Measurements from ENCODE around the gene ZC3H11A.
"Not testable (repeated sequence)": the region's sequence is repeated elsewhere in the genome, so short reads cannot be mapped to it uniquely, and the experiment has no call there.

ZC3H11A gene

DNA sequence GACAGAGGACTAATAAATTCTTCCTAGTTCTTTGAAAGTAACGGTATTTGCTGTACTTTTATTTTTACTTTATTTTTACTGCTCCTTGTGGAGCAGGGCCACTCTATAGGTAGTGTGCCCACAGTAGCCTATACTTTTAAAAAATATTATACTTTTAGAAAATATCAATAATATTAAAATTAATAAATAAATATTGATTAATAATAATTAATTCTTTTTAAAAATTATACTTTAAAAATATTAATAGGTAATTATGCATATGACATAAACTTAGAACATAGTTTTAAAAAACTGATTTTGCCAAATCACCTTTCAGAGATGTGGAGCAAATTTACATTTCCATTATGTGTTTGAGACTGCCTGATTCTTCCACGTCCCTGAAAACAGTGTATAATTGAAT is 30.8 kb downstream of the ZC3H11A start:
- no peak overlapping the region for H3K4me3 ChIP-seq (ENCODE audit: low read depth, low read length)
- TF ChIP-seq, protein P1, sequence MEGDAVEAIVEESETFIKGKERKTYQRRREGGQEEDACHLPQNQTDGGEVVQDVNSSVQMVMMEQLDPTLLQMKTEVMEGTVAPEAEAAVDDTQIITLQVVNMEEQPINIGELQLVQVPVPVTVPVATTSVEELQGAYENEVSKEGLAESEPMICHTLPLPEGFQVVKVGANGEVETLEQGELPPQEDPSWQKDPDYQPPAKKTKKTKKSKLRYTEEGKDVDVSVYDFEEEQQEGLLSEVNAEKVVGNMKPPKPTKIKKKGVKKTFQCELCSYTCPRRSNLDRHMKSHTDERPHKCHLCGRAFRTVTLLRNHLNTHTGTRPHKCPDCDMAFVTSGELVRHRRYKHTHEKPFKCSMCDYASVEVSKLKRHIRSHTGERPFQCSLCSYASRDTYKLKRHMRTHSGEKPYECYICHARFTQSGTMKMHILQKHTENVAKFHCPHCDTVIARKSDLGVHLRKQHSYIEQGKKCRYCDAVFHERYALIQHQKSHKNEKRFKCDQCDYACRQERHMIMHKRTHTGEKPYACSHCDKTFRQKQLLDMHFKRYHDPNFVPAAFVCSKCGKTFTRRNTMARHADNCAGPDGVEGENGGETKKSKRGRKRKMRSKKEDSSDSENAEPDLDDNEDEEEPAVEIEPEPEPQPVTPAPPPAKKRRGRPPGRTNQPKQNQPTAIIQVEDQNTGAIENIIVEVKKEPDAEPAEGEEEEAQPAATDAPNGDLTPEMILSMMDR (IDR thresholded peaks at IDR 0.05; ENCODE audit: borderline replicate concordance, insufficient read depth, low read depth, low read length): no peak

DNA sequence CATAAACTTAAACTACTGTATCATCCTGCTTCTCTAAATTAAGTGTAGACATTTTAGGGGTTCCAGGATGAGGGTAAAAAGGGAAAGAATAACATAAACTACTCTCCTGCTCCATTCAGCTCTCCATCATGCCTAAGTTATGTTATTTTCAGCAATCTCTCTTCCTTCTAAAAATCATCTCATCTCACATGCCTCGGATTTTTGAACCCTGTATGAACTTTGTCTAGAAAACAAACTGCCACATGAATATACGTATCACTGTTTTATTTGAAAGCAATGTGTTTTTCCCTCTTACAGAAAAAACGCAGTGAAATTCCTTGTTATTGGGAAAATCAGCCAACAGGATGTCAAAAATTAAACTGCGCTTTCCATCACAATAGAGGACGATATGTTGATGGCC is 32.6 kb downstream of the ZC3H11A start:
- H3K4me3 ChIP-seq (ENCODE audit: low read depth, low read length): no peak overlapping the region

DNA sequence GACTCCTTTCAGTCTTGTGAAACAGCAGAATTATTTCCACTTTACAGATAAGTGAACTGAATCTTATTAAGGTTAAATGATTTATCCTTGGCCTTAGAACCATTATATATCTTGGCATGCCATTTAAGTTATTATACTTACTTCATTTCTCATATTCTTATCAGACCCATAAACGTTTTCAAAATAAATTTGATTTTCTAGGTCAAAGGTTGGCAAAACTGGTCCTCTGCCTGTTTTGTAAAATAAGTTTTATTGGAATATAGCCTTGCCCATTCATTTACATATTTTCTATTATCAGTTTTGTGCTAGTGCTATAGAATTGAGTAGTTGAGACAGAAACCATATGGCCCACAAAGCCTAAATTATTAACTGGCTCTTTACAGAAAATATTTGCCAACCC is 33.1 kb downstream of the ZC3H11A start:
- no peak overlapping the region for H3K4me3 ChIP-seq (ENCODE audit: low read depth, low read length)
- TF ChIP-seq, protein P1 (IDR thresholded peaks at IDR 0.05; ENCODE audit: borderline replicate concordance, insufficient read depth, low read depth, low read length): no peak

More for the DNA sequence above, 32.6 kb downstream of the ZC3H11A start:
- TF ChIP-seq, protein P1 (IDR thresholded peaks at IDR 0.05; ENCODE audit: borderline replicate concordance, insufficient read depth, low read depth, low read length): no peak

DNA sequence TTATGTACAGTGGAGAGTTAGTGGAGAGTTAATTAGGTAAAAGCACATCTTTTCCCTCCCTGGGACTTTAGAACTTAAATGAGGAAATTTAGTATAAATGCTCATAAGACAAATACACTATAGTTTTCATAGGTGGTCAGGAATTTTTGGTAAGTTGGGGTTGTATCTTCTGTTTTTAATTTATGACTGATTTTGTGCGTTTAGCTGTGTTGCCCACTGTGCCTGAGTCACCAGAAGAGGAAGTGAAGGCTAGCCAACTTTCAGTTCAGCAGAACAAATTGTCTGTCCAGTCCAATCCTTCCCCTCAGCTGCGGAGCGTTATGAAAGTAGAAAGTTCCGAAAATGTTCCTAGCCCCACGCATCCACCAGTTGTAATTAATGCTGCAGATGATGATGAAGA is 33.8 kb downstream of the ZC3H11A start:
- not testable (repeated sequence) for H3K4me3 ChIP-seq (ENCODE audit: low read depth, low read length)

DNA sequence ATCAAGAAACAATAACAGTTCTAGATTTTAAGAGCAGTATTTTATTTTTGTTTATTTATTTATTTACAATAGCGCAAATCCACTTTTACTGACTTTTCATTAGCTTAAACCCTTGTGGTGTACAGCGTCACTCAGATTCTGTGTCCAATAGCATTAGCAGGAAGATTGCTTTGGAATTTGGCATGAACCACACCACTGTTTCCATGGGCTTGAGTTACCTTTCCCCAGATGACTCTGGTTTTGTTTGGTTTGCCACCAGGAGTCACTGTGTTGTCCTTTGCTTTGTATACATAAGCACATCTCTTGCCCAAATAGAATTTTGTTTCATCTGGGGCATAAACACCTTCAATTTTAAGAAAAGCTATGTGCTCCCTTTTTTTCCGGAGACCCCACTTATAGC is 40.1 kb downstream of the ZC3H11A start:
- no peak overlapping the region for H3K4me3 ChIP-seq (ENCODE audit: low read depth, low read length)
- TF ChIP-seq, protein P1 (IDR thresholded peaks at IDR 0.05; ENCODE audit: borderline replicate concordance, insufficient read depth, low read depth, low read length): no peak

DNA sequence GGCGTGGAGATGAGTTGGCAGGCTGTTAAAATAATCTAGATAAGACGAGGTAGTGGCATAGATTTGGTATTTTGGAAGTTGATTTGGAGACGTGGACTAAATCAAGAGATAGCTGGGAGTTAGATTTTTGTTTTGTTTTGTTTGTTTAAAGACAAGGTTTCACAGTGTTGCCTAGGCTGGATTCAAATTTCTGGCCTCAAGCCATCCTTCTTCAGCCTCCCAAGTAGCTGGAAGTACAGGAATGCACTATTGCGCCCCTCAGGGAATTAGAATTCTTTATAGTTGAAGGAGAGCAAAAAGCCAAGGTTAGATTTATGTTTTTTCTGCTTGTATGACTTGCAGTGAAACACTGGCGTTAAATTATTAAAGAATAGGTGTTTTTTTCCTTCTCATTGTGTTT is 43.7 kb downstream of the ZC3H11A start:
- TF ChIP-seq, protein P1 (IDR thresholded peaks at IDR 0.05; ENCODE audit: borderline replicate concordance, insufficient read depth, low read depth, low read length): no peak
- H3K4me3 ChIP-seq (ENCODE audit: low read depth, low read length): no peak overlapping the region

DNA sequence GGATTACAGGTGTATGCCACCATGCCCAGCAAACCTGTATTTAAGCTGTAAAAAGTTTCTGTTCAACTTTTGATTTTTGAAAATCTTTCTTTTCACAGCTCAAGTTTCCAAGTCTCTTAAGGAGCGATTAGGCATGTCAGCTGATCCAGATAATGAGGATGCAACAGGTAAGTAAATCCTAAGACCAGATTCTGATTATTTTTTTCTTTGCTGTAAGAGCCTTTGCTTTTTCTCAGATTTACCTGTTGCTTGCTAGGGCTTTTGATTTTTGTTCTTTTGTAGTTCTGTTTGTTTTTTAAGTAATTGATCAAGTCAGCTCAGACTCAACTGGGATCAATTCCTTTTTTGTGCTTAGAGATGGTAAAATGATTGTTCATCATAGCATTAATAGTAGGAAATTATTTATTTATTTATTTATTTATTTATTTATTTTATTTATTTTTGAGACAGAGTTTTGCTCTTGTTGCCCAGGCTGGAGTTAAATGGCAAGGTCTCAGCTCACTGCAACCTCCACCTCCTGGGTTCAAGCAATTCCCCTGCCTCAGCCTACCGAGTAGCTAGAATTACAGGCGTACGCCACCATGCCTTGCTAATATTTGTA is 44.9 kb downstream of the ZC3H11A start:
- TF ChIP-seq, protein P1 (IDR thresholded peaks at IDR 0.05; ENCODE audit: borderline replicate concordance, insufficient read depth, low read depth, low read length): no peak
- no peak overlapping the region for H3K4me3 ChIP-seq (ENCODE audit: low read depth, low read length)

DNA sequence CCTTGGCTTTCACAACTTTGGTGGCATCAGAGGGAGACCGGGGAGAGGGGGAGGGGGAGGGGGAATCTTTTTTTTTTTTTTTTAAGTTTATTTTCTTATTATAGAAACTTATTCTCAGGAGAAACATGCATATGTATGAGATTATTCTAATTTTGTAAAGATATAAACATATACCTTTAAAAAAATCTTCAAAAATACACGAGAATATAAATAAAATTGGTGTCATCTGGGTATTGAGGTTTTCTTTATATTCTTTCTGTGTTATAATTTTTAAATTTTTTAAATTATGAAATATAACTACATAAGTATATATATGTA is 47.1 kb downstream of the ZC3H11A start:
- TF ChIP-seq, protein P1 (IDR thresholded peaks at IDR 0.05; ENCODE audit: borderline replicate concordance, insufficient read depth, low read depth, low read length): no peak
- no peak overlapping the region for H3K4me3 ChIP-seq (ENCODE audit: low read depth, low read length)
